PC-3 (cell line): ENCODE data around the gene EHBP1. TPM values are rescaled to one million over a fixed set of nuclear protein-coding genes. Genes with fewer than 3 reads are reported as not detected.

Experiments used
- ATAC-seq: fragments of 200-7000 bp; cut with Tn5 transposase; 2 replicates; pipeline ENCODE4 v1.9.1; 2020; ENCODE audit warnings: mild to moderate bottlenecking, moderate library complexity
- BruUV-seq: library from RNA; stranded (reverse); fragments of 400-500 nt; replicated peaks from 2 replicates; lab custom pipeline; 2021; lab: Mats Ljungman, UMichigan
- CTCF ChIA-PET: fragments of 300-600 bp; sonication (Branson Sonifier 250); formaldehyde crosslinking; loops from one replicate; lab custom pipeline; 2022; ENCODE audit warnings: antibody characterized with exemption; lab: Charles Lee
- POLR2A ChIA-PET: fragments of 300-600 bp; sonication (Branson Sonifier 250); formaldehyde crosslinking; loops from one replicate; lab custom pipeline; 2022; ENCODE audit warnings: antibody characterized with exemption; ENCODE audit not compliant: unreplicated experiment; lab: Charles Lee
- DNase-seq: peaks from one replicate; pipeline ENCODE4 v3.0.0-alpha.2; 2015
- H2AFZ ChIP-seq: fragments of 300-600 bp; sonication (generic); 2 replicates; pipeline ENCODE4 v1.6.0; 2016; ENCODE audit warnings: antibody characterized with exemption, low read length
- H3F3A ChIP-seq: fragments of 300-600 bp; sonication (generic); one replicate; pipeline ENCODE4 v1.6.0; 2017; ENCODE audit warnings: antibody characterized with exemption, low read length, control low read depth, mild to moderate bottlenecking; ENCODE audit not compliant: unreplicated experiment
- H3K27ac ChIP-seq: fragments of 300-600 bp; sonication (generic); 2 replicates; pipeline ENCODE4 v1.5.1; 2016; ENCODE audit warnings: mild to moderate bottlenecking, low read length
- H3K27me3 ChIP-seq: fragments of 300-600 bp; sonication (generic); 2 replicates; pipeline ENCODE4 v1.6.1; 2016; ENCODE audit warnings: low read length, mixed read lengths
- H3K36me3 ChIP-seq: fragments of 300-600 bp; sonication (generic); 2 replicates; pipeline ENCODE4 v1.6.1; 2016; ENCODE audit warnings: low read depth, mixed run types, low read length, mixed read lengths
- H3K4me1 ChIP-seq: fragments of 300-600 bp; sonication (generic); 2 replicates; pipeline ENCODE4 v1.5.1; 2016; ENCODE audit warnings: low read length; ENCODE audit not compliant: insufficient read depth
- H3K4me2 ChIP-seq: fragments of 300-600 bp; sonication (generic); 2 replicates; pipeline ENCODE4 v1.6.0; 2016; ENCODE audit warnings: low read length
- H3K4me3 ChIP-seq: fragments of 300-600 bp; sonication (generic); 2 replicates; pipeline ENCODE4 v1.5.1; 2016; ENCODE audit warnings: mild to moderate bottlenecking, low read length, mixed read lengths
- H3K79me2 ChIP-seq: fragments of 300-600 bp; sonication (generic); 2 replicates; pipeline ENCODE4 v1.6.1; 2017; ENCODE audit warnings: low read length, mixed read lengths
- H3K9ac ChIP-seq: fragments of 300-600 bp; sonication (generic); 2 replicates; pipeline ENCODE4 v1.6.0; 2016; ENCODE audit warnings: mild to moderate bottlenecking, low read length
- H3K9me2 ChIP-seq: fragments of 300-600 bp; sonication (generic); replicated peaks from 2 replicates; pipeline ENCODE4 v1.6.1; 2016; ENCODE audit warnings: mixed run types, low read length, mixed read lengths
- H3K9me3 ChIP-seq: fragments of 300-600 bp; sonication (generic); 2 replicates; pipeline ENCODE4 v1.6.1; 2016; ENCODE audit warnings: low read length, mixed read lengths
- H4K20me1 ChIP-seq: fragments of 300-600 bp; sonication (generic); 2 replicates; pipeline ENCODE4 v1.6.1; 2016; ENCODE audit warnings: low read length, mixed read lengths
- CTCF ChIP-seq: fragments of 300-600 bp; sonication (generic); conservative IDR thresholded peaks from 2 replicates; pipeline ENCODE4 v1.5.1; 2017; ENCODE audit warnings: antibody characterized with exemption, low read depth, mild to moderate bottlenecking, low read length
- EZH2 ChIP-seq: fragments of 300-600 bp; sonication (generic); IDR thresholded peaks from one replicate; pipeline ENCODE4 v1.6.1; 2017; ENCODE audit warnings: antibody characterized with exemption, mild to moderate bottlenecking, low read length; ENCODE audit not compliant: unreplicated experiment
- EZH2phosphoT487 ChIP-seq: fragments of 300-600 bp; sonication (generic); IDR thresholded peaks from 2 replicates; pipeline ENCODE4 v1.6.1; 2018; ENCODE audit warnings: mild to moderate bottlenecking, antibody characterized with exemption, low read length, borderline replicate concordance
- intact Hi-C: fragments of 100-400 bp; cut with micrococcal nuclease; formaldehyde crosslinking; loops from 2 replicates; pipeline ENCODE4 v1.9.0; 2023
- total RNA-seq: library from RNA; depleted of rRNA; stranded (reverse); fragments of >200 nt; gene quantifications from 2 replicates; pipeline ENCODE4 v1.2.3, GENCODE V29; 2014

Gene EHBP1
- total RNA-seq, 1 experiment from 2014 or later, result 25.7 TPM

GRCh38 chr2:63059793-63060471 lies 354.4 kb downstream of the EHBP1 start:
- POLR2A ChIA-PET, result no interaction called here
- Histone ChIP-seq H3K4me2 (peak overlapping the region; percentile 83), H2AFZ (peak overlapping the region; percentile 82), H3K9me3 (no peaks in the 10 kb centered on the region), H3K79me2 (no peaks in the 10 kb centered on the region), H3K36me3 (no peaks in the 10 kb centered on the region), H3K4me1 (no peaks in the 10 kb centered on the region), H3K4me3 (peak overlapping the region; percentile 61), H3K27ac (no peak overlapping the region), H4K20me1 (no peaks in the 10 kb centered on the region), H3K9ac (peak overlapping the region; percentile 27; the same call in 1 of the 2 replicates), H3F3A (no peaks in the 10 kb centered on the region), H3K27me3 (no peaks in the 10 kb centered on the region), H3K9me2 (no peaks in the 10 kb centered on the region)
- intact Hi-C loops, result no loop called here
- BruUV-seq, result no TSS peak
- DNase-seq (peak; percentile 25), ATAC-seq (peak; percentile 49)
- CTCF ChIA-PET, result interaction anchor here (0.6 kb wide), 1 partner anchor 365 kb away, joined by 4 read pairs; no protein-coding TSS in a partner anchor
- TF ChIP-seq EZH2phosphoT487 (no peak), CTCF (no peak), EZH2 (no peak)

GRCh38 chr2:63060472-63060991 lies 355.0 kb downstream of the EHBP1 start:
- Histone ChIP-seq H4K20me1 (no peaks in the 10 kb centered on the region), H3K9me3 (no peaks in the 10 kb centered on the region), H3F3A (no peaks in the 10 kb centered on the region), H3K36me3 (no peaks in the 10 kb centered on the region), H2AFZ (peak overlapping the region; percentile 82), H3K9me2 (no peaks in the 10 kb centered on the region), H3K4me2 (peak overlapping the region; percentile 83), H3K27me3 (no peaks in the 10 kb centered on the region), H3K27ac (no peak overlapping the region), H3K9ac (peak overlapping the region; percentile 27), H3K4me1 (no peaks in the 10 kb centered on the region), H3K79me2 (no peaks in the 10 kb centered on the region), H3K4me3 (peak overlapping the region; percentile 61)
- TF ChIP-seq CTCF (no peak), EZH2phosphoT487 (no peak), EZH2 (no peak)
- BruUV-seq, result no TSS peak
- POLR2A ChIA-PET, result no interaction called here
- ATAC-seq (no peak), DNase-seq (no peak)
- intact Hi-C loops, result no loop called here
- CTCF ChIA-PET, result interaction anchor here (0.6 kb wide), 2 partner anchors 203 to 364 kb away, joined by 4 to 6 read pairs; no protein-coding TSS in a partner anchor

GRCh38 chr2:63064197-63064596 lies 358.7 kb downstream of the EHBP1 start:
- CTCF ChIA-PET, result no interaction called here
- ATAC-seq (no peak), DNase-seq (peak; percentile 27)
- no peaks in the 10 kb centered on the region for H4K20me1 ChIP-seq
- H2AFZ ChIP-seq, result no peak overlapping the region
- H3K27me3 ChIP-seq, result peaks cover 12% of the 10 kb centered on the region; the same call in 1 of the 2 replicates
- no peaks in the 10 kb centered on the region for H3K36me3 ChIP-seq
- H3F3A ChIP-seq, result no peaks in the 10 kb centered on the region
- no peaks in the 10 kb centered on the region for H3K79me2 ChIP-seq
- no peak overlapping the region for H3K27ac ChIP-seq
- no peak overlapping the region for H3K4me3 ChIP-seq
- BruUV-seq, result no TSS peak
- H3K9me2 ChIP-seq, result no peaks in the 10 kb centered on the region
- intact Hi-C loops, result no loop called here
- POLR2A ChIA-PET, result no interaction called here
- TF ChIP-seq CTCF (no peak), EZH2 (no peak), EZH2phosphoT487 (no peak)
- H3K9me3 ChIP-seq, result no peaks in the 10 kb centered on the region
- H3K9ac ChIP-seq, result no peak overlapping the region
- H3K4me2 ChIP-seq, result no peak overlapping the region
- no peaks in the 10 kb centered on the region for H3K4me1 ChIP-seq
